Loucy (cell line): ENCODE results near the gene SCRG1.

Experiments
- CTCF ChIP-seq: fragments of 200-600 bp; sonication (generic); conservative IDR thresholded peaks from 2 replicates; pipeline ENCODE4 v1.5.1; 2014; ENCODE audit warnings: mild to moderate bottlenecking, antibody characterized with exemption, low read length
- EZH2phosphoT487 ChIP-seq: fragments of 200-600 bp; IDR thresholded peaks from 2 replicates; pipeline ENCODE4 v1.6.1; 2018; ENCODE audit warnings: antibody characterized with exemption, mild to moderate bottlenecking, moderate library complexity, borderline replicate concordance

- TF ChIP-seq CTCF: no peak
- no peak for TF ChIP-seq EZH2phosphoT487
Observed at GRCh38 chr4:173405840-173406606, 7.1 kb upstream of the SCRG1 start.
